Lower leg skin (tissue), 3 donors: ENCODE measurements around the gene TMTC1.

ENCODE experiments used
- POLR2A ChIP-seq, 2 donors: fragments of 450-650 bp; IDR thresholded peaks; one replicate each; pipeline ENCODE4 v1.6.1; 2016 to 2017; ENCODE audit warnings: antibody characterized with exemption in 2 of 2, mild to moderate bottlenecking in 1 of 2, moderate library complexity in 1 of 2
- TF ChIP-seq, protein P1 (sequence below), 3 donors: fragments of 450-650 bp; IDR thresholded peaks; one replicate each; pipeline ENCODE4 v1.5.1; 2016; ENCODE audit warnings: antibody characterized with exemption in 3 of 3, mild to moderate bottlenecking in 3 of 3, moderate library complexity in 2 of 3

DNA sequence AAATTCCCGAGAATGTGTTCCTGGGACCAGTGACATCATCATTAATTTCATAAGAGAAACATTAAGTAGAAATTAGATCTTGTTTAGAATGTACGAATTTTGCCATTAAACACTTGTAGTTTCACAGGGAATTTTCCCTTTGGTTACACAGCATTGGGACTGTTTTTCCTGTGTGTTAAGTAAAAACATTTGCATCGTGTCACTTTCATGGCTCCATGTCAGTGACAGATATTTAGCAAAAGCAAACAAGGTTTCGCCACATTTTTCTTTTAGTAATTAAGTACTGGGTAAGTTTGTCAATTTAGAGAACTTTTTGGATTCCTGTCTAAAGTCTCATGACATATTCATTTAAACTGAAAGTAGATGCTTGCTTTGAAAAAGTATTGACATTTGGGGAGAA, 240.7 kb downstream of the TMTC1 start:
- TF ChIP-seq, protein P1, sequence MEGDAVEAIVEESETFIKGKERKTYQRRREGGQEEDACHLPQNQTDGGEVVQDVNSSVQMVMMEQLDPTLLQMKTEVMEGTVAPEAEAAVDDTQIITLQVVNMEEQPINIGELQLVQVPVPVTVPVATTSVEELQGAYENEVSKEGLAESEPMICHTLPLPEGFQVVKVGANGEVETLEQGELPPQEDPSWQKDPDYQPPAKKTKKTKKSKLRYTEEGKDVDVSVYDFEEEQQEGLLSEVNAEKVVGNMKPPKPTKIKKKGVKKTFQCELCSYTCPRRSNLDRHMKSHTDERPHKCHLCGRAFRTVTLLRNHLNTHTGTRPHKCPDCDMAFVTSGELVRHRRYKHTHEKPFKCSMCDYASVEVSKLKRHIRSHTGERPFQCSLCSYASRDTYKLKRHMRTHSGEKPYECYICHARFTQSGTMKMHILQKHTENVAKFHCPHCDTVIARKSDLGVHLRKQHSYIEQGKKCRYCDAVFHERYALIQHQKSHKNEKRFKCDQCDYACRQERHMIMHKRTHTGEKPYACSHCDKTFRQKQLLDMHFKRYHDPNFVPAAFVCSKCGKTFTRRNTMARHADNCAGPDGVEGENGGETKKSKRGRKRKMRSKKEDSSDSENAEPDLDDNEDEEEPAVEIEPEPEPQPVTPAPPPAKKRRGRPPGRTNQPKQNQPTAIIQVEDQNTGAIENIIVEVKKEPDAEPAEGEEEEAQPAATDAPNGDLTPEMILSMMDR (IDR thresholded peaks at IDR 0.05): no peak
- TF ChIP-seq POLR2A (IDR thresholded peaks at IDR 0.05): no peak
